Adipocyte (in vitro differentiated cells): ENCODE measurements around the gene CYP2C9.
A peak's percentile ranks its signal among the peaks of the same experiment; 100 is the strongest.

Source experiments
- DNase-seq: peaks from one replicate; pipeline ENCODE4 v3.0.0-alpha.2; 2015; ENCODE audit warnings: low read depth
- H3K27me3 ChIP-seq: replicated peaks from 2 replicates; pipeline ENCODE4 v1.7.0; 2013; ENCODE audit warnings: mild to moderate bottlenecking, low read length, moderate library complexity; ENCODE audit not compliant: control insufficient read depth, insufficient read depth
- H3K36me3 ChIP-seq: 2 replicates; pipeline ENCODE4 v1.7.0; 2013; ENCODE audit warnings: low read length, mild to moderate bottlenecking, moderate library complexity; ENCODE audit not compliant: control insufficient read depth, insufficient read depth, severe bottlenecking
- H3K4me1 ChIP-seq: 2 replicates; pipeline ENCODE4 v1.7.0; 2013; ENCODE audit warnings: mild to moderate bottlenecking, low read length, moderate library complexity; ENCODE audit not compliant: control insufficient read depth, insufficient read depth
- H3K4me3 ChIP-seq: 2 replicates; pipeline ENCODE4 v1.7.0; 2013; ENCODE audit warnings: mild to moderate bottlenecking, low read length, moderate library complexity
- H3K9ac ChIP-seq: 2 replicates; pipeline ENCODE4 v1.7.0; 2013; ENCODE audit warnings: mild to moderate bottlenecking, low read length, moderate library complexity
- H3K9me3 ChIP-seq: 2 replicates; pipeline ENCODE4 v1.7.0; 2013; ENCODE audit warnings: mild to moderate bottlenecking, low read length, moderate library complexity; ENCODE audit not compliant: control insufficient read depth

Gene CYP2C9

GRCh38 chr10:94963901-94964300 lies 25.4 kb downstream of the CYP2C9 start:
- H3K9ac ChIP-seq = no peak overlapping the region
- H3K9me3 ChIP-seq = no peaks in the 10 kb centered on the region
- peak; percentile 55 for DNase-seq
- H3K27me3 ChIP-seq = no peaks in the 10 kb centered on the region
- H3K4me3 ChIP-seq = no peak overlapping the region
- no peaks in the 10 kb centered on the region for H3K4me1 ChIP-seq
- no peaks in the 10 kb centered on the region for H3K36me3 ChIP-seq

GRCh38 chr10:94983555-94983954 lies 45.1 kb downstream of the CYP2C9 start:
- H3K4me3 ChIP-seq = no peak overlapping the region
- H3K36me3 ChIP-seq = no peaks in the 10 kb centered on the region
- H3K9me3 ChIP-seq = peaks cover 13% of the 10 kb centered on the region
- no peaks in the 10 kb centered on the region for H3K27me3 ChIP-seq
- no peak overlapping the region for H3K9ac ChIP-seq
- H3K4me1 ChIP-seq = no peaks in the 10 kb centered on the region
- no peak for DNase-seq

- Histone ChIP-seq H3K4me3 (no peak overlapping the region), H3K27me3 (no peaks in the 10 kb centered on the region), H3K36me3 (no peaks in the 10 kb centered on the region), H3K9me3 (peaks cover 21% of the 10 kb centered on the region), H3K4me1 (no peaks in the 10 kb centered on the region), H3K9ac (no peak overlapping the region)
- no peak for DNase-seq
Measured at GRCh38 chr10:94989192-94989591, 50.7 kb downstream of the CYP2C9 start.

GRCh38 chr10:94991243-94991888 lies 52.9 kb downstream of the CYP2C9 start:
- no peaks in the 10 kb centered on the region for H3K4me1 ChIP-seq
- H3K9me3 ChIP-seq = peaks cover 16% of the 10 kb centered on the region
- no peak overlapping the region for H3K9ac ChIP-seq
- no peaks in the 10 kb centered on the region for H3K27me3 ChIP-seq
- no peak for DNase-seq
- no peaks in the 10 kb centered on the region for H3K36me3 ChIP-seq
- no peak overlapping the region for H3K4me3 ChIP-seq

GRCh38 chr10:94992811-94993210 lies 54.4 kb downstream of the CYP2C9 start:
- Histone ChIP-seq H3K4me3 (no peak overlapping the region), H3K4me1 (no peaks in the 10 kb centered on the region), H3K9ac (no peak overlapping the region), H3K9me3 (peaks cover 18% of the 10 kb centered on the region), H3K36me3 (no peaks in the 10 kb centered on the region), H3K27me3 (no peaks in the 10 kb centered on the region)
- no peak for DNase-seq

- Histone ChIP-seq H3K36me3 (no peaks in the 10 kb centered on the region), H3K4me1 (no peaks in the 10 kb centered on the region), H3K9ac (no peak overlapping the region), H3K4me3 (no peak overlapping the region), H3K27me3 (no peaks in the 10 kb centered on the region), H3K9me3 (peaks cover 3% of the 10 kb centered on the region)
- DNase-seq = no peak
Measured at GRCh38 chr10:94997741-94998174, 59.3 kb downstream of the CYP2C9 start.

- H3K9me3 ChIP-seq = no peaks in the 10 kb centered on the region
- no peak overlapping the region for H3K9ac ChIP-seq
- H3K4me3 ChIP-seq = no peak overlapping the region
- no peaks in the 10 kb centered on the region for H3K4me1 ChIP-seq
- H3K27me3 ChIP-seq = no peaks in the 10 kb centered on the region
- no peaks in the 10 kb centered on the region for H3K36me3 ChIP-seq
- DNase-seq = no peak
Measured at GRCh38 chr10:95026461-95026860, 88.0 kb downstream of the CYP2C9 start.

- no peak for DNase-seq
- H3K4me3 ChIP-seq = no peak overlapping the region
- no peaks in the 10 kb centered on the region for H3K27me3 ChIP-seq
- no peak overlapping the region for H3K9ac ChIP-seq
- H3K9me3 ChIP-seq = no peaks in the 10 kb centered on the region
- H3K4me1 ChIP-seq = no peaks in the 10 kb centered on the region
- H3K36me3 ChIP-seq = no peaks in the 10 kb centered on the region
Measured at GRCh38 chr10:95031656-95032055, 93.2 kb downstream of the CYP2C9 start.

- no peak for DNase-seq
- Histone ChIP-seq H3K9me3 (no peaks in the 10 kb centered on the region), H3K9ac (no peak overlapping the region), H3K27me3 (no peaks in the 10 kb centered on the region), H3K4me3 (no peak overlapping the region), H3K4me1 (no peaks in the 10 kb centered on the region), H3K36me3 (no peaks in the 10 kb centered on the region)
Measured at GRCh38 chr10:95034401-95034800, 95.9 kb downstream of the CYP2C9 start.

- no peaks in the 10 kb centered on the region for H3K4me1 ChIP-seq
- H3K9ac ChIP-seq = no peak overlapping the region
- no peaks in the 10 kb centered on the region for H3K9me3 ChIP-seq
- no peak for DNase-seq
- no peaks in the 10 kb centered on the region for H3K27me3 ChIP-seq
- no peak overlapping the region for H3K4me3 ChIP-seq
- H3K36me3 ChIP-seq = no peaks in the 10 kb centered on the region
Measured at GRCh38 chr10:95035332-95036295, 97.2 kb downstream of the CYP2C9 start.

- no peaks in the 10 kb centered on the region for H3K4me1 ChIP-seq
- no peak overlapping the region for H3K9ac ChIP-seq
- H3K36me3 ChIP-seq = no peaks in the 10 kb centered on the region
- no peak for DNase-seq
- H3K4me3 ChIP-seq = no peak overlapping the region
- H3K27me3 ChIP-seq = no peaks in the 10 kb centered on the region
- no peaks in the 10 kb centered on the region for H3K9me3 ChIP-seq
Measured at GRCh38 chr10:95039281-95039680, 100.8 kb downstream of the CYP2C9 start.
